ENCODE results near the gene TMEM175. TPM values are rescaled to one million over a fixed set of nuclear protein-coding genes. Genes with fewer than 3 reads are reported as not detected.

TMEM175 gene
- total and polyA plus RNA-seq, 9 of the 15 experiments (the other 6 are each of a cell fraction or from before 2014, with no cell fraction given): 0.13 to 30.9 (median 9.4) TPM

GRCh38 chr4:987624-988513 lies 55.6 kb downstream of the TMEM175 start (continued):
- TF ChIP-seq ZBTB34 (CRISPR knock-in tag; IDR thresholded peaks at IDR 0.05): no peak
- TF ChIP-seq SIRT6 (IDR thresholded peaks at IDR 0.05; ENCODE audit: low read depth, low read length): no peak
- TF ChIP-seq NCOR1 (IDR thresholded peaks at IDR 0.05): no peak
- TF ChIP-seq XRCC5 (IDR thresholded peaks at IDR 0.05; ENCODE audit: low read depth, low read length): no peak
- TF ChIP-seq ZNF280B (CRISPR knock-in tag; IDR thresholded peaks at IDR 0.05): no peak

Measured in K562 (cell line).